ENCODE measurements around the gene RNF41.
"Not testable (repeated sequence)": the region's sequence is repeated elsewhere in the genome, so short reads cannot be mapped to it uniquely, and the experiment has no call there.

DNA sequence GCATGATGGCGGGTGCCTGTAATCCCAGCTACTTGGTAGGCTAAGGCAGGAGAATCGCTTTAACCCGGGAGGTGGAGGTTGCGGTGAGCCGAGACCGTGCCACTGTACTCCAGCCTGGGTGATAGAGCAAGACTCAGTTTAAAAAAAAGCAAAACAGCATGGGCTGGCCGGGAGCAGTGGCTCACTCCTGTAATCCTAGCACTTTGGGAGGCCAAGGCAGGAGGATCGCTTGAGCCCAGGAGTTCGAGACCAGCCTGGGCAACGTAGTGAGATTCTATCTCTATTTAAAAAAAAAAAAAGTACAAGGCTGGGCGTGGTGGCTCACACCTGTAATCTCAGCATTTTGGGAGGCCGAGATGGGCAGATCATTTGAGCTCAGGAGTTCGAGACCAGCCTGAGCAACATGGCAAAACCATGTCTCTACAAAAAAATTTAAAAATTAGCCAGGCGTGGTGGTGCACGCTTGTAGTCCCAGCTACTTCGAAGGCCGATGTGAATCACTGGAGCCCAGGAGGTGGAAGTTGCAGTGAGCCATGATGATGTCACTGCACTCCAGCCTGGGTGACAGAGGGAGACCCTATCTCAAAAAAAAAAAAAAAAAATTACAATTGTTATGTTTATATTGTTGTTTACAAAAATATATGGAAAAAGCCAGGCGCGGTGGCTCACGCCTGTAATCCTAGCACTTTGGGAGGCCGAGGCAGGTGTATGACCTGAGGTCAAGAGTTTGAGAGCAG, 65.1 kb downstream of the RNF41 start:
- TF ChIP-seq, protein P1, sequence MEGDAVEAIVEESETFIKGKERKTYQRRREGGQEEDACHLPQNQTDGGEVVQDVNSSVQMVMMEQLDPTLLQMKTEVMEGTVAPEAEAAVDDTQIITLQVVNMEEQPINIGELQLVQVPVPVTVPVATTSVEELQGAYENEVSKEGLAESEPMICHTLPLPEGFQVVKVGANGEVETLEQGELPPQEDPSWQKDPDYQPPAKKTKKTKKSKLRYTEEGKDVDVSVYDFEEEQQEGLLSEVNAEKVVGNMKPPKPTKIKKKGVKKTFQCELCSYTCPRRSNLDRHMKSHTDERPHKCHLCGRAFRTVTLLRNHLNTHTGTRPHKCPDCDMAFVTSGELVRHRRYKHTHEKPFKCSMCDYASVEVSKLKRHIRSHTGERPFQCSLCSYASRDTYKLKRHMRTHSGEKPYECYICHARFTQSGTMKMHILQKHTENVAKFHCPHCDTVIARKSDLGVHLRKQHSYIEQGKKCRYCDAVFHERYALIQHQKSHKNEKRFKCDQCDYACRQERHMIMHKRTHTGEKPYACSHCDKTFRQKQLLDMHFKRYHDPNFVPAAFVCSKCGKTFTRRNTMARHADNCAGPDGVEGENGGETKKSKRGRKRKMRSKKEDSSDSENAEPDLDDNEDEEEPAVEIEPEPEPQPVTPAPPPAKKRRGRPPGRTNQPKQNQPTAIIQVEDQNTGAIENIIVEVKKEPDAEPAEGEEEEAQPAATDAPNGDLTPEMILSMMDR (IDR thresholded peaks at IDR 0.05), result not testable (repeated sequence)
- TF ChIP-seq EP300, POLR2AphosphoS5, POLR2A (IDR thresholded peaks at IDR 0.05): not testable (repeated sequence)
